DMS53 (cell line): ENCODE data around the gene MSL3B.

ENCODE experiments used
- DNase-seq: peaks from one replicate; lab custom pipeline; 2025; lab: John Stamatoyannopoulos, UW

Gene MSL3B

GRCh38 chr2:233833345-233833744, 34.8 kb downstream of the MSL3B start:
- DNase-seq = peak; percentile 8

GRCh38 chr2:233832869-233833311, 35.3 kb downstream of the MSL3B start:
- peak; percentile 82 for DNase-seq

GRCh38 chr2:233832414-233832813, 35.8 kb downstream of the MSL3B start:
- no peak for DNase-seq

- no peak for DNase-seq
These were observed 36.3 kb downstream of the MSL3B start for GRCh38 chr2:233831861-233832260.

GRCh38 chr2:233831011-233831721, 37.0 kb downstream of the MSL3B start:
- no peak for DNase-seq

GRCh38 chr2:233830111-233830802, 37.9 kb downstream of the MSL3B start:
- DNase-seq = no peak

- DNase-seq = no peak
These were observed 38.7 kb downstream of the MSL3B start for GRCh38 chr2:233829193-233830110.

- no peak for DNase-seq
These were observed 39.5 kb downstream of the MSL3B start for GRCh38 chr2:233828546-233829192.

- no peak for DNase-seq
These were observed 43.8 kb downstream of the MSL3B start for GRCh38 chr2:233824373-233824772.

- no peak for DNase-seq
These were observed 44.5 kb downstream of the MSL3B start for GRCh38 chr2:233823731-233824121.

- DNase-seq = no peak
These were observed 45.1 kb downstream of the MSL3B start for GRCh38 chr2:233822781-233823730.

GRCh38 chr2:233822101-233822771, 46.0 kb downstream of the MSL3B start:
- no peak for DNase-seq

- no peak for DNase-seq
These were observed 46.5 kb downstream of the MSL3B start for GRCh38 chr2:233821709-233822100.

GRCh38 chr2:233821196-233821595, 47.0 kb downstream of the MSL3B start:
- DNase-seq = no peak

- no peak for DNase-seq
These were observed 47.4 kb downstream of the MSL3B start for GRCh38 chr2:233820774-233821105.

- DNase-seq = no peak
These were observed 48.1 kb downstream of the MSL3B start for GRCh38 chr2:233819884-233820773.

GRCh38 chr2:233818639-233819621, 49.3 kb downstream of the MSL3B start:
- no peak for DNase-seq

GRCh38 chr2:233817995-233818638, 50.1 kb downstream of the MSL3B start:
- DNase-seq = no peak
